LNCAP (cell line): ENCODE measurements around the gene TXNL4A.

ENCODE experiments used
- CTCF ChIP-seq: fragments of 450-650 bp; IDR thresholded peaks from 2 replicates; pipeline ENCODE4 v1.5.1; 2017; ENCODE audit warnings: mild to moderate bottlenecking

The TXNL4A gene

DNA sequence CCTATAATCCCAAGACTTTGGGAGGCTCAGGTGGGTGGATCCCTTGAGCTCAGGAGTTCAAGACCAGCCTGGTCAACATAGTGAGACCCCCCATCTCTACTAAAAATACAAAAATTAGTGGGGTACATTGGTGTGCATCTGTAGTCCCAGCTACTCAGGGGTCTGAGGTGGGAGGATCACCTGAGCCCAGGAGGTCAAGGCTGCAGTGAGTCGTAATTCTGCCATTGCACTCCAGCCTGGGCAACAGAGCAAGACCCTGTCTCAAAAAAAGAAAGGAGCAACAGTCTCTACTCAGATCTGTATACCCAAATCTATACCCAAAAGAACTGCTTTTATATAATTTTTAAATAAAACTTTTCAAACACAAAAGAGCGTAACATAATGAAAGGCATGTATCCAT, 29.4 kb downstream of the TXNL4A start:
- TF ChIP-seq CTCF, result no peak

GRCh38 chr18:79956276-79956675, 32.1 kb downstream of the TXNL4A start:
- TF ChIP-seq CTCF, result no peak

- no peak for TF ChIP-seq CTCF
Measured at GRCh38 chr18:79955302-79956075, 32.9 kb downstream of the TXNL4A start.

DNA sequence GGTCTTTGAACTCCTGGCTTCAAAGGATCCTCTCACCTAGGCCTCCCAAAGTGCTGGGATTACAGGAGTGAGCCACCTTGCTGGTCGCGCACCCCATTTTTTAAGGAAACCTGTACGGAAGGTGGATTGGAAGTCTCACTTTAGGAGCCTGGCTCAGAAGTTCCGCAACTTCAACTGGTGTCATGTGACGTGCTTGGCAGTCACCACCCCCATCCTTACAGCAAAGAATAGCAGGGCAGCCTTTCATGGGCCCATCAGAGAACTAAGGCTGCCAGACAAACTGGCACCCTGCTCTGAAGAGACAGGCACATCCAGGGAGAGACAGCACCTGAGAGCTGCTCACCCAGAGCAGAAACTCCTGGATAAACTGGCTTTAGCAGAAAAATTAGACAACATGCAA, 33.6 kb downstream of the TXNL4A start:
- TF ChIP-seq CTCF, result no peak

DNA sequence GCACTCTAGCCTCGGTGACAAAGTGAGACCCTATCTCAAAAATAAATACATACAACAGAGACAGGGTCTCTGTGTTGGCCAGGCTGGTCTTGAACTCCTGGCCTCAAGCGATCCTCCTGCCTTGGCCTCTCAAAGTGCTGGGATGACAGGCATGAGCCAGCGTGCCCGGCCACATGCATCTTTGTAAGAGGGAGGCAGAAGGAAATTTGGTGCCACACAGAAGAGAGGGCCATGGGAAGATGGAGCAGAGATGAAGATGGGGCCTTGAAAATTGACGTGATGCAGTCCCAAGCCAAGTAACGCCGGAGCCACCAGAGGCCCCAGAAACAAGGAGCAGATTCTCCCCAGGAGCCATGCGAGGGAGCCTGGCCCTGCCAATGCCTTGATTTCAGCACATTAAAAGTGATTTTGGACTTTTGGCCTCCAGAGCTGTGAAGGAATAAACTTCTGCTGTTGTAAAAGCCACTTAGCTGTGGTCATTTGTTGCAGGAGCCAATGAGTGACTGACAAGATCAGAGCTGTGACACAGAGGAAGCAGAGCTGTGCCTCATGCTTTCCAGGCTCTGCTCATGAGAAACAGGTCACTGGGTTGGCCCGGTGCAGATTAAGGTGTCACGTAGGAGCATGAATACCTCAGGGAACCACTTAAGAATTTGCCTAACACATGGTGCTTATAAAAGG, 34.3 kb downstream of the TXNL4A start:
- TF ChIP-seq CTCF, result no peak

DNA sequence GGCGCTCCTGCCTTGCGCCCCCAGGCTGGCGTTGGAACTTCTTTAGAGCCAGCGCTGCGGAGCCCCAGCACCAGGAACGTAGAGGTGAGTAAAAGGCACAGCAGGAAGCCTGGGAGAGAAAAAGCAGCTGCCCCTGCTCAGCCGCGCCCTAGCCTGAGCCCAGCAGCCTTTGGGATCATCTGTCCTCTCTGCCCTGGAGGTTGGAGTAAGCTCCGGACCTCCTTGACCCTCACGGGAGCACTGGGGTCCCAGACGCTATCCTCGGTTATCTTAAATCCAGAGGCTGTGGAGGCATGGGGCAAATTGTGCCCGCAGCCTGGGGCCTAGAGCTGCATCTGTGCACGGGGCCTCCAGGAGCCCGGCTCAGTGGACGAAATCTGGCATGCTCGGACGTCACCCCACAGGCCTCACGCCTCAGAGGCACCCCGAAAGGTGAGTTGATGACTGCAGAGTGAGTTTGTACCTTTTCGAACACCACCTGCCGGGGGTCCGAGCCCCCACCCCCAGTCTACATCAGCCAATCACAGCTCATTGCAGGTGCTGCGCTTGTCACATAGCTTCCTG, 35.3 kb downstream of the TXNL4A start:
- no peak for TF ChIP-seq CTCF

GRCh38 chr18:79952456-79952995, 35.8 kb downstream of the TXNL4A start:
- TF ChIP-seq CTCF, result no peak
